Amniotic stem cell (primary cell): ENCODE measurements around the gene ADD3.
"Not testable (repeated sequence)": the region's sequence is repeated elsewhere in the genome, so short reads cannot be mapped to it uniquely, and the experiment has no call there.

ENCODE experiments used
- DNase-seq: peaks from one replicate; lab custom pipeline; 2025; lab: John Stamatoyannopoulos, UW

ADD3 gene

GRCh38 chr10:110107430-110107829, 99.6 kb downstream of the ADD3 start:
- no peak for DNase-seq

- DNase-seq, result no peak
These were observed 100.1 kb downstream of the ADD3 start for GRCh38 chr10:110107887-110108286.

- no peak for DNase-seq
These were observed 101.7 kb downstream of the ADD3 start for GRCh38 chr10:110109511-110109910.

GRCh38 chr10:110110338-110110737, 102.6 kb downstream of the ADD3 start:
- DNase-seq, result no peak

- no peak for DNase-seq
These were observed 106.0 kb downstream of the ADD3 start for GRCh38 chr10:110113670-110114337.

GRCh38 chr10:110114668-110115067, 106.9 kb downstream of the ADD3 start:
- not testable (repeated sequence) for DNase-seq

GRCh38 chr10:110115784-110116520, 108.2 kb downstream of the ADD3 start:
- DNase-seq, result no peak

GRCh38 chr10:110118891-110119621, 111.3 kb downstream of the ADD3 start:
- no peak for DNase-seq

- no peak for DNase-seq
These were observed 115.8 kb downstream of the ADD3 start for GRCh38 chr10:110123594-110123993.

GRCh38 chr10:110129490-110129889, 121.7 kb downstream of the ADD3 start:
- no peak for DNase-seq

GRCh38 chr10:110134917-110135316, 127.1 kb downstream of the ADD3 start:
- no peak for DNase-seq

- DNase-seq, result not testable (repeated sequence)
These were observed 128.1 kb downstream of the ADD3 start for GRCh38 chr10:110135836-110136235.

GRCh38 chr10:110137142-110137545, 129.4 kb downstream of the ADD3 start:
- DNase-seq, result peak; percentile 42

GRCh38 chr10:110138197-110138812, 130.5 kb downstream of the ADD3 start:
- peak; percentile 1 for DNase-seq

- no peak for DNase-seq
These were observed 133.4 kb downstream of the ADD3 start for GRCh38 chr10:110141185-110141584.

GRCh38 chr10:110141871-110142635, 134.3 kb downstream of the ADD3 start:
- DNase-seq, result no peak

GRCh38 chr10:110142965-110143364, 135.2 kb downstream of the ADD3 start:
- DNase-seq, result no peak

- no peak for DNase-seq
These were observed 136.7 kb downstream of the ADD3 start for GRCh38 chr10:110144507-110144906.

GRCh38 chr10:110147961-110148360, 140.2 kb downstream of the ADD3 start:
- no peak for DNase-seq

- DNase-seq, result no peak
These were observed 141.5 kb downstream of the ADD3 start for GRCh38 chr10:110149259-110149658.

- DNase-seq, result no peak
These were observed 142.3 kb downstream of the ADD3 start for GRCh38 chr10:110150046-110150445.

- DNase-seq, result no peak
These were observed 143.2 kb downstream of the ADD3 start for GRCh38 chr10:110150981-110151380.
